ENCODE measurements around the gene ITIH5. TPM values are rescaled to one million over a fixed set of nuclear protein-coding genes. Genes with fewer than 3 reads are reported as not detected.

ITIH5 gene
- total and polyA plus RNA-seq, 2 of the 13 experiments (the other 11 are each of a cell fraction or from before 2014, with no cell fraction given): 4.7 to 8.9 TPM

GRCh38 chr10:7707102-7707501, 40.3 kb upstream of the ITIH5 start (continued):
- TF ChIP-seq MED8 (CRISPR knock-in tag; IDR thresholded peaks at IDR 0.05; ENCODE audit: insufficient replicate concordance) (peak; percentile 89), PPARG (CRISPR knock-in tag; conservative IDR thresholded peaks at IDR 0.05) (peak; percentile 84), FOXK2 (IDR thresholded peaks at IDR 0.05) (0 out of 2 replicates have a peak, but pooled peaks have one; percentile 37), ZFYVE20 (CRISPR knock-in tag; IDR thresholded peaks at IDR 0.05; ENCODE audit: borderline replicate concordance, low read depth) (no peak), ZZZ3 (CRISPR knock-in tag; IDR thresholded peaks at IDR 0.05; ENCODE audit: borderline replicate concordance) (no peak), ZMYM2 (CRISPR knock-in tag; IDR thresholded peaks at IDR 0.05) (no peak), CCDC6 (CRISPR knock-in tag; IDR thresholded peaks at IDR 0.05) (no peak), ZNF382 (CRISPR knock-in tag; IDR thresholded peaks at IDR 0.05; ENCODE audit: borderline replicate concordance) (no peak), MIXL1 (CRISPR knock-in tag; IDR thresholded peaks at IDR 0.05) (peak; percentile 89), ATAD3A (CRISPR knock-in tag; IDR thresholded peaks at IDR 0.05) (no peak), TEAD3 (CRISPR knock-in tag; optimal IDR thresholded peaks at IDR 0.05; ENCODE audit: borderline replicate concordance) (peak; percentile 20), RFXANK (CRISPR knock-in tag; IDR thresholded peaks at IDR 0.05) (peak; percentile 64; the same call in 1 of the 2 replicates), ZNF609 (CRISPR knock-in tag; IDR thresholded peaks at IDR 0.05; ENCODE audit: borderline replicate concordance) (peak; percentile 92), BCL3 (CRISPR knock-in tag; IDR thresholded peaks at IDR 0.05) (no peak), ARID3A (IDR thresholded peaks at IDR 0.05; ENCODE audit: low read depth, low read length) (peak; percentile 98), KMT2A (CRISPR knock-in tag; IDR thresholded peaks at IDR 0.05) (no peak), HIVEP1 (CRISPR knock-in tag; IDR thresholded peaks at IDR 0.05) (no peak), ZBTB49 (CRISPR knock-in tag; IDR thresholded peaks at IDR 0.05; ENCODE audit: borderline replicate concordance) (no peak), XRCC5 (optimal IDR thresholded peaks at IDR 0.05; ENCODE audit: low read length) (no peak), ZSCAN25 (CRISPR knock-in tag; IDR thresholded peaks at IDR 0.05) (no peak), ZNF577 (CRISPR knock-in tag; IDR thresholded peaks at IDR 0.05; ENCODE audit: borderline replicate concordance, low read depth) (no peak), KDM3A (CRISPR knock-in tag; IDR thresholded peaks at IDR 0.05; ENCODE audit: low read depth) (peak; percentile 77; the same call in 1 of the 2 replicates)
